T-cell (primary cell): ENCODE measurements around the gene TENM4. TPM values are rescaled to one million over a fixed set of nuclear protein-coding genes. Genes with fewer than 3 reads are reported as not detected.
A peak's percentile ranks its signal among the peaks of the same experiment; 100 is the strongest.

Source experiments
- ATAC-seq, 4 experiments: fragments of 200-7000 bp in 3 of 4; fragments of 150-1000 bp in 1 of 4; cut with Tn5 transposase; replicated peaks in 1 of 4; 1 replicate in 3 of 4; 2 replicates in 1 of 4; pipeline ENCODE4 v1.10.0; 2021; ENCODE audit warnings: moderate library complexity in 3 of 4, mild to moderate bottlenecking in 2 of 4, moderate number of reproducible peaks in 1 of 4
- CTCF ChIA-PET, 2 donors: fragments of 300-600 bp; sonication (Branson Sonifier 250); formaldehyde crosslinking; loops; one replicate each; lab custom pipeline; 2022; ENCODE audit warnings: antibody characterized with exemption in 2 of 2; lab: Charles Lee
- POLR2A ChIA-PET, 2 donors: fragments of 300-600 bp; sonication (Branson Sonifier 250); formaldehyde crosslinking; loops; one replicate each; lab custom pipeline; 2022; ENCODE audit warnings: antibody characterized with exemption in 2 of 2; lab: Charles Lee
- DNase-seq, 35 experiments: peaks; one replicate each; pipeline versions ENCODE4 v3.0.0 to v3.0.0-alpha.2; 2013 to 2023
- H3K27ac ChIP-seq: one replicate; pipeline ENCODE4 v1.5.1; 2013; ENCODE audit warnings: low read length
- H3K27me3 ChIP-seq, 2 experiments: replicated peaks in 1 of 2; 1 replicate in 1 of 2; 2 replicates in 1 of 2; pipeline versions ENCODE4 v1.6.1 to v1.7.0; 2013; ENCODE audit warnings: low read length in 1 of 2, mixed read lengths in 1 of 2; ENCODE audit not compliant: control insufficient read depth in 2 of 2, insufficient read depth in 2 of 2; ENCODE audit errors: extremely low read depth in 1 of 2
- H3K36me3 ChIP-seq, 2 donors: 1 replicate in 1 of 2; 2 replicates in 1 of 2; pipeline versions ENCODE4 v1.6.1 to v1.7.0; 2013; ENCODE audit warnings: low read length in 1 of 2; ENCODE audit not compliant: control insufficient read depth in 2 of 2, insufficient read depth in 1 of 2; ENCODE audit errors: extremely low read depth in 1 of 2
- H3K4me1 ChIP-seq, 2 experiments: 1 replicate in 1 of 2; 2 replicates in 1 of 2; pipeline versions ENCODE4 v1.6.1 to v1.7.0; 2013; ENCODE audit warnings: low read length in 2 of 2, mixed read lengths in 1 of 2; ENCODE audit not compliant: insufficient read depth in 2 of 2, control insufficient read depth in 1 of 2; ENCODE audit errors: extremely low read depth in 1 of 2
- H3K4me3 ChIP-seq, 2 donors: 1 replicate in 1 of 2; 2 replicates in 1 of 2; pipeline versions ENCODE4 v1.5.1 to v1.7.0; 2013; ENCODE audit warnings: mild to moderate bottlenecking in 2 of 2, low read length in 1 of 2, moderate library complexity in 1 of 2; ENCODE audit not compliant: control insufficient read depth in 1 of 2; ENCODE audit errors: extremely low read depth in 1 of 2
- H3K9me3 ChIP-seq: 2 replicates; pipeline ENCODE4 v1.7.0; 2013
- H3K27ac Mint-ChIP-seq, 2 donors: one replicate each; pipeline ENCODE4 v1.8.0; 2020 to 2021; ENCODE audit warnings: mild to moderate bottlenecking in 2 of 2, mixed read lengths in 2 of 2
- H3K27me3 Mint-ChIP-seq, 2 donors: one replicate each; pipeline ENCODE4 v1.8.0; 2021 to 2022; ENCODE audit warnings: mixed read lengths in 2 of 2
- H3K36me3 Mint-ChIP-seq: one replicate; pipeline ENCODE4 v1.8.0; 2021; ENCODE audit warnings: mixed read lengths
- H3K4me1 Mint-ChIP-seq, 3 donors: one replicate each; pipeline ENCODE4 v1.8.0; 2020 to 2022; ENCODE audit warnings: mixed read lengths in 3 of 3, mild to moderate bottlenecking in 1 of 3
- H3K4me3 Mint-ChIP-seq, 3 donors: one replicate each; pipeline ENCODE4 v1.8.0; 2020 to 2022; ENCODE audit warnings: mild to moderate bottlenecking in 3 of 3, mixed read lengths in 3 of 3, moderate library complexity in 3 of 3
- H3K9me3 Mint-ChIP-seq, 3 donors: one replicate each; pipeline ENCODE4 v1.8.0; 2020 to 2022; ENCODE audit warnings: mixed read lengths in 3 of 3
- WGBS: methylation state at CpG from one replicate; pipeline ENCODE4 v1.1.5; 2013; ENCODE audit warnings: missing lambda C conversion rate; ENCODE audit not compliant: insufficient coverage; 5-methylcytosine and 5-hydroxymethylcytosine counted together
- total RNA-seq, 35 experiments: library from RNA in 6 of 35; stranded (reverse) in 6 of 35; fragments of 120-200 nt in 1 of 35; gene quantifications; one replicate each; pipeline versions ENCODE4 v1.2.1 to v1.2.4 and lab custom pipeline; 2013 to 2026

The TENM4 gene
- total RNA-seq (under 1 TPM in 3 of 5 donors, not detected in 2; 0.03 to 0.35 (median 0.03) TPM), total RNA-seq (lab: John Stamatoyannopoulos, UW) (0 to 0.37 (median 0) reads per million in 29 experiments)
- 0.04 TPM for total RNA-seq (2013)

DNA sequence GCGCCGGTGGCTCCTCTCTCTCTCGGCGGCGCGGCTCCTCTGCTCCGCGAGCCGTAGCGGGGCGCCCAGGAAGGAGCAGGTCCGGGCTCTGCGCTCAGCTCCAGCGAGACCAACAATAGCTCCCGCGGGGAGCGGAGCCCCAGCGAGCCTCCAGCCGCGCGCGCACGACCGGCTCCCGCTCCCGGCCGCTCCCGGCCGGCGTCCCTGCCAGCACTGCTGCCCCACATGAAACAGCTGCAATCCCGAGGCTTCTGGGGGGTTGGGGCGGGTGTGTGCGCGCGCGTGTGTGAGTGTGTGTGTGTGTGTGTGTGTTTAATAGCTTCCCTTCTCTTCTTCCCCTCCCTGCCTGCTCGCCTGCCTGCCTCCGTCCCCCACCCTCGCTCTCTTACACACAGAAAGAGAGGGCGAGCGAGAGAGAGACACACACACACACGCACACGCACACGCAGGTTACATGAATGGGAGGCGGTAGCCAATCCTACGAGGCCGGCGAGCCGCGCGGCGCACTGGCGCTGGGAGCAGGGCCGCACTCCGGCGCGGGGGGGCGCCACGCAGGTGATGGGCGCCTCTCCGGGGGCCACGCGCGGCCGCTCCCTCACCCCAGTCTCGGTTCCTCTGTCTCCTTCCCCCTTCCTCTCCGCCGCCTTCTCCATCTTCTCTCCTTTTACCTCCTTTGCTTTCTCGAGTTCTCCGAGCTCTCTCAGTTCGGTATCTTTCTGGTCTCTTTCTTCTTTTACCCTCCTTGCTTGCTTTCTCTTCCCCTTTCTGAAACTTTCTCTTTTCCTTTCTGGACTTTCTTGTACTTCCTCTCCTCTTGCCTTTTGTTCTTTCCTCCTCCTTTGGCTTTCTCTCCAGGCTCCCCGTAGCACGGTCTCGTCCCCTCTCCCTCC lies at the start of gene TENM4:
TSS of gene TENM4 (minus strand) at position 460 of the 890 bp plus-strand sequence. CDS start 371,086 bp downstream, outside the sequence.
- H3K27me3 Mint-ChIP-seq, result peaks cover 52 to 66% of the 10 kb centered on the region in 2 donors
- Histone ChIP-seq H3K4me1 (peaks cover 0 to 5% of the 10 kb centered on the region in 2 experiments), H3K36me3 (no peaks in the 10 kb centered on the region), H3K27me3 (peaks cover 8 to 49% of the 10 kb centered on the region in 2 experiments), H3K27ac (no peak within 1 kb of the TSS), H3K9me3 (no peaks in the 10 kb centered on the region), H3K4me3 (no peak within 1 kb of the TSS)
- H3K9me3 Mint-ChIP-seq, result peaks cover 0 to 5% (median 0%) of the 10 kb centered on the region in 3 donors
- ATAC-seq (peak in 1 of 4 experiments; percentile 23), DNase-seq (no peak)
- peaks cover 8 to 20% (median 17%) of the 10 kb centered on the region in 3 donors for H3K4me1 Mint-ChIP-seq
- WGBS, result 5% methylated on average over 59 of the region's 74 CpGs
- POLR2A ChIA-PET, result no interaction called here
- peak within 1 kb of the TSS in 1 of 2 donors; percentile 57 for H3K27ac Mint-ChIP-seq
- no peaks in the 10 kb centered on the region for H3K36me3 Mint-ChIP-seq
- CTCF ChIA-PET, result no interaction called here
- H3K4me3 Mint-ChIP-seq, result peak within 1 kb of the TSS in 2 of 3 donors; percentile 52

DNA sequence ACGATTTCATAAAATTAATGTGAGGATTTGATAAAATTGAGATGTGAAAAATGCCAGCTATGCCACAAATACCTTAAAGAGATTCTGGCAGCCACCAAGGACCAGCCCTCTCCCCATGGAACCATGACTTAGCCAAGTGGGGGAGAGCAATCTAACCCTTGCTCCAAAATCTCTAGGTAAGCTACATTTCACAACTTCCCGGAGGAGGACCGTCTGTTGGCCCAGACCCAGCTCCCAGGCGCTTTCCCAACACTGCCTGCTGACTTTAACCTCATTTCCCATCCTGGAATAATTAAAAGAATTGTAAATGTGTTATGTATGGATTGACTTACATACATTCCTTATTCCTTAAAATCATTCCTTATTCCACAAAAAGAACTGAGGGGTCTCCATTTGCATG lies 47.5 kb upstream of the TENM4 start:
- no CpG with 5 or more reads among the region's 4 CpGs for WGBS
- Mint-ChIP-seq H3K4me3 (no peak overlapping the region), H3K27ac (no peak overlapping the region), H3K4me1 (no peaks in the 10 kb centered on the region), H3K9me3 (peaks cover 0 to 3% (median 0%) of the 10 kb centered on the region in 3 donors), H3K27me3 (peaks cover 2 to 5% of the 10 kb centered on the region in 2 donors), H3K36me3 (no peaks in the 10 kb centered on the region)
- ChIA-PET CTCF (no interaction called here), POLR2A (no interaction called here)
- Histone ChIP-seq H3K4me1 (no peaks in the 10 kb centered on the region), H3K4me3 (no peak overlapping the region), H3K27me3 (peaks cover 0 to 2% of the 10 kb centered on the region in 2 experiments), H3K9me3 (no peaks in the 10 kb centered on the region), H3K36me3 (no peaks in the 10 kb centered on the region), H3K27ac (no peak overlapping the region)
- DNase-seq (no peak), ATAC-seq (no peak)

DNA sequence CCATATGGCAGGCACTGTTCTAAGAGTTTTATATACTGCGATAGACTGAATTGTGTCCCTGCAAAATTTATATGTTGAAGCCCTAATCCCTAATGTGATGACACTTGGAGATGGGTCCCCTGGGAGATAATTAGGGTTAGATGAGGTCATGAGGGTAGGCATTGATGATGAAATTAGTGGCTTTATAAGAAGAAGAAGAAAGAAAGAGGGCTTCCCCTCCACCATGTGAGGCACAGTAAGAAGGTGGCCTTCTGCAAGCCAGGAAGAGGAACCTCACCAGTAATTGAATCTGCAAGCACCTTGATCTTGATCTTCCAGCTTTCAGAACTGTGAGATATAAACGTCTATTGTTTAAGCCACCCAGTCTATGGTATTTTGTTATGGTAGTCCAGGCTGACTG lies 46.6 kb upstream of the TENM4 start:
- Mint-ChIP-seq H3K4me3 (no peak overlapping the region), H3K4me1 (no peaks in the 10 kb centered on the region), H3K9me3 (peaks cover 0 to 3% (median 0%) of the 10 kb centered on the region in 3 donors), H3K27me3 (peaks cover 0 to 3% of the 10 kb centered on the region in 2 donors), H3K36me3 (no peaks in the 10 kb centered on the region), H3K27ac (no peak overlapping the region)
- no peak for ATAC-seq
- no peak overlapping the region for H3K4me3 ChIP-seq
- H3K36me3 ChIP-seq, result no peaks in the 10 kb centered on the region
- H3K27ac ChIP-seq, result no peak overlapping the region
- no peaks in the 10 kb centered on the region for H3K4me1 ChIP-seq
- no peaks in the 10 kb centered on the region for H3K9me3 ChIP-seq
- ChIA-PET CTCF (interaction anchor here in 1 of 2 donors (0.6 kb wide), 1 partner anchor 10 kb away, joined by 3 read pairs; no protein-coding TSS in a partner anchor), POLR2A (no interaction called here)
- no peak for DNase-seq
- H3K27me3 ChIP-seq, result peaks cover 0 to 2% of the 10 kb centered on the region in 2 experiments
- no CpG with 5 or more reads among the region's 2 CpGs for WGBS

DNA sequence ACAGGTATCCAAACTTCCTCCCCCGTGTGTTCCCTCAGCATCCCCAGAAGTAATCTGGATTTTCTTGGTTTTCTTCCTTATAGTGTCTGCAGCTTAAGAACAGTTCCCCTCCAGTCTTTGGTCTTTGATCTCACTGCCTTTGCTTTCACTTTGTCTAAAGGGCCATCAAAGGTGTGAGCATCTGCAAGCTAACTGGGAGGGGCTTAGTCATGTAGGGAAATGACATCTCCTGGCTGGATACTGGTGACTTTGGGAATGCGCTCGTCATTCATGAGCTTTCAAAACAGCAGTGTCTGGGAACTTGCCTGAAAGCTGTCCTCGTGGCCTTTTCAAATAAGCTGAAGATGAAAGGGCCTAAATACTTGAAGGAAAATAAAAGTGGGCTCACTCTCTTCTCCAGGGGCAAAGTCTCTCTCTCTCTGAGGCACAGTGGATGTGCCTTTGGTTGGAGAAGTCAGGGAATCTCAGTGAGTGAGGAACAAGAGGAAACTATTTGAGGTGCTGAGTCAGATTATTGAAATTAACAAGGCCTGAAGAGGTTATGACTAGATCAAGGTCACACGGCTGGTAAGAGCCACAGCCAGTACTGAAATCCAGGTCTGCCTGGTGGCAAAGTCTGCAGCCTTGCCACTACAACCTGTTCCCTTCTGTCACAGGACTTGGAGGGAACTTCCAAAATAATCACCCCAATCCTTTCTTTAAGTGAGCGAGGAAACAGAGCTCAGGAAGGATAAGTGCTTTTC lies 45.6 kb upstream of the TENM4 start:
- no CpG with 5 or more reads among the region's 6 CpGs for WGBS
- Mint-ChIP-seq H3K27ac (no peak overlapping the region), H3K36me3 (no peaks in the 10 kb centered on the region), H3K9me3 (peaks cover 0 to 3% (median 0%) of the 10 kb centered on the region in 3 donors), H3K27me3 (no peaks in the 10 kb centered on the region), H3K4me3 (no peak overlapping the region), H3K4me1 (no peaks in the 10 kb centered on the region)
- no peaks in the 10 kb centered on the region for H3K9me3 ChIP-seq
- no peak overlapping the region for H3K27ac ChIP-seq
- ChIA-PET POLR2A (no interaction called here), CTCF (interaction anchor here in 1 of 2 donors (0.6 kb wide), 1 partner anchor 9 kb away, joined by 3 read pairs; no protein-coding TSS in a partner anchor)
- H3K4me1 ChIP-seq, result no peaks in the 10 kb centered on the region
- no peaks in the 10 kb centered on the region for H3K27me3 ChIP-seq
- no peaks in the 10 kb centered on the region for H3K36me3 ChIP-seq
- ATAC-seq (no peak), DNase-seq (no peak)
- H3K4me3 ChIP-seq, result no peak overlapping the region

DNA sequence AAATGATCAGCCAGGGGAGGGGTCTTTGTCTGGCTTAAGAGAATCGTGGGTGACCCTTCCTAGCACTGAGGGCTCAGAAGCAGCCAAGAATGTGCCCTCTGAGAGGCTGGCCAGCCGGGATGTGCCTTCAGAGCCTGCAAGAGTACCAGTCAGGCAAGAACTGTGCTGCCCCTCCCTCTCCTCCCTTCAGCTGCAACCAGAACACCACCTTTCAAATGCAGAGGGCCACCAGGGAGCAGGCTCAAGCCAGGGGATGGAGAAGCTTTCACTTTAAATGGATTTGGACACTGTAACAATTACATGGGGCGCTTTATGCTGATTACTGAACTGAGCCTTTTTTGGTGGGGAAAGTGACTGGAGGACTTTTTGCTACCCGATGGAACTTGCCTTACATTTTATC lies 44.9 kb upstream of the TENM4 start:
- 38% methylated on average over 3 of the region's 4 CpGs for WGBS
- ChIA-PET POLR2A (no interaction called here), CTCF (no interaction called here)
- Histone ChIP-seq H3K36me3 (no peaks in the 10 kb centered on the region), H3K27ac (no peak overlapping the region), H3K27me3 (no peaks in the 10 kb centered on the region), H3K9me3 (no peaks in the 10 kb centered on the region), H3K4me1 (no peaks in the 10 kb centered on the region), H3K4me3 (no peak overlapping the region)
- no peak overlapping the region for H3K27ac Mint-ChIP-seq
- no peaks in the 10 kb centered on the region for H3K36me3 Mint-ChIP-seq
- no peaks in the 10 kb centered on the region for H3K27me3 Mint-ChIP-seq
- ATAC-seq, result no peak
- DNase-seq, result no peak
- H3K4me3 Mint-ChIP-seq, result no peak overlapping the region
- no peaks in the 10 kb centered on the region for H3K4me1 Mint-ChIP-seq
- H3K9me3 Mint-ChIP-seq, result peaks cover 0 to 3% (median 0%) of the 10 kb centered on the region in 3 donors

DNA sequence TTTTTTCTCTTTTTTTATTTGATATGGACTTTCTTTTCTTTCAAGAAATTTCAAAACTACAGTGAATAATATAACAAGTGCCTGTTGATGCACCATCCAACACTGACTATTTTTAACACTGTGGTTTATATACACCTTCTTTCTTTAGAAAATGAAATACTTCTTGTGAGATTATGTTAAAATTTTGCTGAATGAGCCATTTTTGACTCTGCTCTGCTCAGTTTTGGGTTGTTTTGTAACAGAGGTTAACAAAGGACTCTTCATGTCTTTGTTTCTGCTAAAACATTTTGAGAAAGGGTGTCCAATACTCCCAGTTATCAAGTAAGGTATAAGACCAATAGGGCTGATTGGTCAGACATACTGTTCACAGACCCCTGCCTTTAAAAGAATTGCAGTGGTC lies 44.0 kb upstream of the TENM4 start:
- Histone ChIP-seq H3K27me3 (no peaks in the 10 kb centered on the region), H3K4me1 (no peaks in the 10 kb centered on the region), H3K9me3 (no peaks in the 10 kb centered on the region), H3K4me3 (no peak overlapping the region), H3K27ac (no peak overlapping the region), H3K36me3 (no peaks in the 10 kb centered on the region)
- peaks cover 0 to 3% (median 0%) of the 10 kb centered on the region in 3 donors for H3K9me3 Mint-ChIP-seq
- DNase-seq (no peak), ATAC-seq (no peak)
- ChIA-PET CTCF (no interaction called here), POLR2A (no interaction called here)
- no peak overlapping the region for H3K4me3 Mint-ChIP-seq
- no peak overlapping the region for H3K27ac Mint-ChIP-seq
- no peaks in the 10 kb centered on the region for H3K36me3 Mint-ChIP-seq
- H3K4me1 Mint-ChIP-seq, result no peaks in the 10 kb centered on the region
- no peaks in the 10 kb centered on the region for H3K27me3 Mint-ChIP-seq
